Bone marrow (tissue), 2 donors: ENCODE measurements around the gene DYNLT1.
"Not testable (repeated sequence)": the region's sequence is repeated elsewhere in the genome, so short reads cannot be mapped to it uniquely, and the experiment has no call there.

ENCODE experiments used
- DNase-seq, 2 donors: peaks; one replicate each; lab custom pipeline; 2025; lab: John Stamatoyannopoulos, UW

The DYNLT1 gene

GRCh38 chr6:158663625-158664165, 19.2 kb upstream of the DYNLT1 start:
- no peak for DNase-seq

- DNase-seq, result peak in 1 of 2 donors; percentile 36
These were observed 18.5 kb upstream of the DYNLT1 start for GRCh38 chr6:158662954-158663624.

- no peak for DNase-seq
These were observed 18.0 kb upstream of the DYNLT1 start for GRCh38 chr6:158662607-158662953.

- no peak for DNase-seq
These were observed 16.7 kb upstream of the DYNLT1 start for GRCh38 chr6:158661156-158661685.

- DNase-seq, result no peak
These were observed 15.8 kb upstream of the DYNLT1 start for GRCh38 chr6:158660333-158660754.

GRCh38 chr6:158656986-158657385, 12.4 kb upstream of the DYNLT1 start:
- not testable (repeated sequence) for DNase-seq

GRCh38 chr6:158655569-158656450, 11.3 kb upstream of the DYNLT1 start:
- DNase-seq, result no peak

GRCh38 chr6:158654960-158655489, 10.5 kb upstream of the DYNLT1 start:
- DNase-seq, result no peak

GRCh38 chr6:158654498-158654897, 10.0 kb upstream of the DYNLT1 start:
- DNase-seq, result peak in 1 of 2 donors; percentile 53

GRCh38 chr6:158653577-158654354, 9.2 kb upstream of the DYNLT1 start:
- peak in 1 of 2 donors; percentile 70 for DNase-seq

- not testable (repeated sequence) for DNase-seq
These were observed 7.6 kb upstream of the DYNLT1 start for GRCh38 chr6:158651981-158652737.

GRCh38 chr6:158649289-158650143, 5.0 kb upstream of the DYNLT1 start, which contains the start of gene SYTL3:
Gene SYTL3 (plus strand): TSS chr6:158650054. CDS start chr6:158663269, 13,215 bp downstream.
- peak in 1 of 2 donors; percentile 40 for DNase-seq

- no peak for DNase-seq
These were observed 4.2 kb upstream of the DYNLT1 start for GRCh38 chr6:158648682-158649131.

- DNase-seq, result no peak
These were observed 3.0 kb upstream of the DYNLT1 start for GRCh38 chr6:158647501-158647900.

GRCh38 chr6:158646023-158646910, 1.7 kb upstream of the DYNLT1 start:
- no peak for DNase-seq

GRCh38 chr6:158645064-158646022, 800 bp upstream of the DYNLT1 start:
- no peak for DNase-seq

GRCh38 chr6:158643836-158644230, 710 bp downstream of the DYNLT1 start:
- DNase-seq, result no peak
